HepG2 (cell line): Measurements from ENCODE around the gene APOM. TPM values are rescaled to one million over a fixed set of nuclear protein-coding genes. Genes with fewer than 3 reads are reported as not detected.

ENCODE experiments used
- EHMT2 ChIP-seq: fragments of 200-600 bp; sonication (generic); IDR thresholded peaks from 2 replicates; pipeline ENCODE4 v1.7.0; 2017; ENCODE audit warnings: antibody characterized with exemption, low read depth, low read length, borderline replicate concordance
- PAWR ChIP-seq: sonication (generic); formaldehyde crosslinking; IDR thresholded peaks from 2 replicates; pipeline ENCODE4 v1.4.0; 2020; ENCODE audit warnings: missing genetic modification reagents, mild to moderate bottlenecking, borderline replicate concordance
- RFXAP ChIP-seq: sonication (generic); formaldehyde crosslinking; IDR thresholded peaks from 2 replicates; pipeline ENCODE4 v1.4.0; 2020; ENCODE audit warnings: missing genetic modification reagents, borderline replicate concordance
- SMAD9 ChIP-seq: sonication (generic); formaldehyde crosslinking; IDR thresholded peaks from 2 replicates; pipeline ENCODE4 v1.5.1; 2020; ENCODE audit warnings: mild to moderate bottlenecking, missing genetic modification reagents
- SMARCC2 ChIP-seq: fragments of 450-650 bp; IDR thresholded peaks from 2 replicates; pipeline ENCODE4 v1.6.1; 2017; ENCODE audit warnings: antibody characterized with exemption, mild to moderate bottlenecking
- TEAD3 ChIP-seq: optimal IDR thresholded peaks from 2 replicates; pipeline ENCODE3; 2016; ENCODE audit warnings: borderline replicate concordance
- ZFP36L1 ChIP-seq: sonication (generic); formaldehyde crosslinking; IDR thresholded peaks from 2 replicates; pipeline ENCODE4 v1.8.0; 2022; ENCODE audit warnings: mild to moderate bottlenecking, missing genetic modification reagents, moderate library complexity
- ZNF335 ChIP-seq: sonication (generic); formaldehyde crosslinking; IDR thresholded peaks from 2 replicates; pipeline ENCODE4 v1.4.0; 2020; ENCODE audit warnings: missing genetic modification reagents
- ZNF484 ChIP-seq: sonication (generic); formaldehyde crosslinking; IDR thresholded peaks from 2 replicates; pipeline ENCODE4 v1.5.1; 2020; ENCODE audit warnings: mild to moderate bottlenecking, low read depth, missing genetic modification reagents, borderline replicate concordance
- ZNF562 ChIP-seq: sonication (generic); formaldehyde crosslinking; IDR thresholded peaks from 2 replicates; pipeline ENCODE4 v1.8.0; 2022; ENCODE audit warnings: missing genetic modification reagents, borderline replicate concordance
- polyA plus RNA-seq, 8 experiments: library from polyadenylated mRNA; depleted of rRNA in 3 of 8; stranded (reverse) in 7 of 8; unstranded in 1 of 8; fragments of >200 nt; fragmentation: Illumina TruSeq in 4 of 8; extraction: Trizol in 4 of 8; gene quantifications; 2 replicates each; pipeline versions ENCODE4 v1.2.1 to v1.2.3, GENCODE V29; 2011 to 2016; ENCODE audit warnings: low read depth in 4 of 8, missing spikeins in 1 of 8, mixed read lengths in 1 of 8; ENCODE audit not compliant: insufficient read depth in 1 of 8
- total RNA-seq, 5 experiments: library from RNA; depleted of rRNA; stranded (reverse); fragments of >200 nt; fragmentation: Illumina TruSeq; extraction: Trizol; gene quantifications; 2 replicates each; pipeline ENCODE4 v1.2.3, GENCODE V29; 2016; ENCODE audit warnings: low read depth in 1 of 5
- TF ChIP-seq, protein P1 (sequence below): sonication (generic); formaldehyde crosslinking; IDR thresholded peaks from 2 replicates; pipeline ENCODE4 v1.4.0; 2020; ENCODE audit warnings: missing genetic modification reagents, borderline replicate concordance
- TF ChIP-seq, protein P2 (sequence below): sonication (generic); formaldehyde crosslinking; IDR thresholded peaks from 2 replicates; pipeline ENCODE4 v1.4.0; 2020; ENCODE audit warnings: mild to moderate bottlenecking, missing genetic modification reagents
- TF ChIP-seq, protein P3 (sequence below): IDR thresholded peaks from 2 replicates; pipeline ENCODE4 v1.6.1; 2016; ENCODE audit warnings: mild to moderate bottlenecking
- TF ChIP-seq, protein P4 (sequence below): sonication (generic); formaldehyde crosslinking; IDR thresholded peaks from 2 replicates; pipeline ENCODE4 v1.4.0; 2020; ENCODE audit warnings: low read depth, mild to moderate bottlenecking, missing genetic modification reagents

APOM gene
- total and polyA plus RNA-seq, 2 of the 13 experiments (the other 11 are each of a cell fraction or from before 2014, with no cell fraction given): 98.2 to 1,140 TPM

DNA sequence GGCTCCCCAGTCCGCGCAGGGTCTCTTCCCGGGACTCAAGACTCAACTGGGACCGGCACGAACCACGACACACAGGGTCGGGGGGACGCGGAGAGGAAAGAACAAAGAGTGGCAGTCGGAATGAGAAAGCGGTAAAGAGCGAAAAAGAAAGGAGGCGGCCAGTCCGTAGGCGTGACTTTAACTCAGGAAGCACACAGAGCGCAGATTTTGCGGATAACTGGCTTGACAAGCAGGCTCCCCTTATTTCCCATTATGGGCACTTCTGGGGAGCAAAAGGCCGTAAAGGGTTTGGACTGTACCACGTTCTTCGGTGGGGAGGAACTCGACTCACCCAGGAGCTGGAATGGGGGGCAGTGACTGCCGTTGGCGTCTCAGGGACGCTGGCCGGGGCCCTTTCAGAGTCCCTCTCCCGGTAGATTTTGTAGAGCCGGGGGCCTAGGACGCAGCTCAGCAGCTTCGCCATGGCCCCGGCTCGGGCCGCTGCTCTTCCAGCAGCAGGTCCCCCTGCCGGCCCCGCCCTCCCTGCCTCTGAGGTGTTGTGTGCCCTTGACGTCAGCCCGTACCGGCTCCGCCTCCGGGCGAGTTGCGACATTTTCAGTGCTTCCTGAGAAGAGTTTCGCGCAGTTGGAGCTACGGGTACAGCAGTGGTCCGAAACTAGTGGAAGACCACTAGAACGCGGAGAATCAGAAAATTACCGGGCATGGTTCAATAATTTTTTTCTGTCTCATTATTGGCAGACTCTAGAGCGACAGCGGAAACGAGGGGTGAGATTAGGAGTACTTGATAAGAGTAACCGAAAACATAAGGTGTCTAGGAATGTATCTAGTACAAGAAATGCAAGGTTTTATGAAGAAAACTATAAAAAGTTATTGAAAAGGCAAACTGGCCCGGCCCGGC, 47.4 kb downstream of the APOM start, which contains the start of gene ABHD16A (continued):
- TF ChIP-seq EHMT2: no peak
- TF ChIP-seq ZNF335: peak; percentile 96
- TF ChIP-seq, protein P1, sequence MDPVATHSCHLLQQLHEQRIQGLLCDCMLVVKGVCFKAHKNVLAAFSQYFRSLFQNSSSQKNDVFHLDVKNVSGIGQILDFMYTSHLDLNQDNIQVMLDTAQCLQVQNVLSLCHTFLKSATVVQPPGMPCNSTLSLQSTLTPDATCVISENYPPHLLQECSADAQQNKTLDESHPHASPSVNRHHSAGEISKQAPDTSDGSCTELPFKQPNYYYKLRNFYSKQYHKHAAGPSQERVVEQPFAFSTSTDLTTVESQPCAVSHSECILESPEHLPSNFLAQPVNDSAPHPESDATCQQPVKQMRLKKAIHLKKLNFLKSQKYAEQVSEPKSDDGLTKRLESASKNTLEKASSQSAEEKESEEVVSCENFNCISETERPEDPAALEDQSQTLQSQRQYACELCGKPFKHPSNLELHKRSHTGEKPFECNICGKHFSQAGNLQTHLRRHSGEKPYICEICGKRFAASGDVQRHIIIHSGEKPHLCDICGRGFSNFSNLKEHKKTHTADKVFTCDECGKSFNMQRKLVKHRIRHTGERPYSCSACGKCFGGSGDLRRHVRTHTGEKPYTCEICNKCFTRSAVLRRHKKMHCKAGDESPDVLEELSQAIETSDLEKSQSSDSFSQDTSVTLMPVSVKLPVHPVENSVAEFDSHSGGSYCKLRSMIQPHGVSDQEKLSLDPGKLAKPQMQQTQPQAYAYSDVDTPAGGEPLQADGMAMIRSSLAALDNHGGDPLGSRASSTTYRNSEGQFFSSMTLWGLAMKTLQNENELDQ (CRISPR knock-in tag): peak; percentile 14; the same call in 1 of the 2 replicates
- peak; percentile 45 for TF ChIP-seq TEAD3 (CRISPR knock-in tag)
- 0 out of 2 replicates have a peak, but pooled peaks have one; percentile 72 for TF ChIP-seq RFXAP (CRISPR knock-in tag)
- peak; percentile 68; the same call in 1 of the 2 replicates for TF ChIP-seq ZFP36L1 (CRISPR knock-in tag)
- no peak for TF ChIP-seq SMAD9 (CRISPR knock-in tag)
- TF ChIP-seq, protein P2, sequence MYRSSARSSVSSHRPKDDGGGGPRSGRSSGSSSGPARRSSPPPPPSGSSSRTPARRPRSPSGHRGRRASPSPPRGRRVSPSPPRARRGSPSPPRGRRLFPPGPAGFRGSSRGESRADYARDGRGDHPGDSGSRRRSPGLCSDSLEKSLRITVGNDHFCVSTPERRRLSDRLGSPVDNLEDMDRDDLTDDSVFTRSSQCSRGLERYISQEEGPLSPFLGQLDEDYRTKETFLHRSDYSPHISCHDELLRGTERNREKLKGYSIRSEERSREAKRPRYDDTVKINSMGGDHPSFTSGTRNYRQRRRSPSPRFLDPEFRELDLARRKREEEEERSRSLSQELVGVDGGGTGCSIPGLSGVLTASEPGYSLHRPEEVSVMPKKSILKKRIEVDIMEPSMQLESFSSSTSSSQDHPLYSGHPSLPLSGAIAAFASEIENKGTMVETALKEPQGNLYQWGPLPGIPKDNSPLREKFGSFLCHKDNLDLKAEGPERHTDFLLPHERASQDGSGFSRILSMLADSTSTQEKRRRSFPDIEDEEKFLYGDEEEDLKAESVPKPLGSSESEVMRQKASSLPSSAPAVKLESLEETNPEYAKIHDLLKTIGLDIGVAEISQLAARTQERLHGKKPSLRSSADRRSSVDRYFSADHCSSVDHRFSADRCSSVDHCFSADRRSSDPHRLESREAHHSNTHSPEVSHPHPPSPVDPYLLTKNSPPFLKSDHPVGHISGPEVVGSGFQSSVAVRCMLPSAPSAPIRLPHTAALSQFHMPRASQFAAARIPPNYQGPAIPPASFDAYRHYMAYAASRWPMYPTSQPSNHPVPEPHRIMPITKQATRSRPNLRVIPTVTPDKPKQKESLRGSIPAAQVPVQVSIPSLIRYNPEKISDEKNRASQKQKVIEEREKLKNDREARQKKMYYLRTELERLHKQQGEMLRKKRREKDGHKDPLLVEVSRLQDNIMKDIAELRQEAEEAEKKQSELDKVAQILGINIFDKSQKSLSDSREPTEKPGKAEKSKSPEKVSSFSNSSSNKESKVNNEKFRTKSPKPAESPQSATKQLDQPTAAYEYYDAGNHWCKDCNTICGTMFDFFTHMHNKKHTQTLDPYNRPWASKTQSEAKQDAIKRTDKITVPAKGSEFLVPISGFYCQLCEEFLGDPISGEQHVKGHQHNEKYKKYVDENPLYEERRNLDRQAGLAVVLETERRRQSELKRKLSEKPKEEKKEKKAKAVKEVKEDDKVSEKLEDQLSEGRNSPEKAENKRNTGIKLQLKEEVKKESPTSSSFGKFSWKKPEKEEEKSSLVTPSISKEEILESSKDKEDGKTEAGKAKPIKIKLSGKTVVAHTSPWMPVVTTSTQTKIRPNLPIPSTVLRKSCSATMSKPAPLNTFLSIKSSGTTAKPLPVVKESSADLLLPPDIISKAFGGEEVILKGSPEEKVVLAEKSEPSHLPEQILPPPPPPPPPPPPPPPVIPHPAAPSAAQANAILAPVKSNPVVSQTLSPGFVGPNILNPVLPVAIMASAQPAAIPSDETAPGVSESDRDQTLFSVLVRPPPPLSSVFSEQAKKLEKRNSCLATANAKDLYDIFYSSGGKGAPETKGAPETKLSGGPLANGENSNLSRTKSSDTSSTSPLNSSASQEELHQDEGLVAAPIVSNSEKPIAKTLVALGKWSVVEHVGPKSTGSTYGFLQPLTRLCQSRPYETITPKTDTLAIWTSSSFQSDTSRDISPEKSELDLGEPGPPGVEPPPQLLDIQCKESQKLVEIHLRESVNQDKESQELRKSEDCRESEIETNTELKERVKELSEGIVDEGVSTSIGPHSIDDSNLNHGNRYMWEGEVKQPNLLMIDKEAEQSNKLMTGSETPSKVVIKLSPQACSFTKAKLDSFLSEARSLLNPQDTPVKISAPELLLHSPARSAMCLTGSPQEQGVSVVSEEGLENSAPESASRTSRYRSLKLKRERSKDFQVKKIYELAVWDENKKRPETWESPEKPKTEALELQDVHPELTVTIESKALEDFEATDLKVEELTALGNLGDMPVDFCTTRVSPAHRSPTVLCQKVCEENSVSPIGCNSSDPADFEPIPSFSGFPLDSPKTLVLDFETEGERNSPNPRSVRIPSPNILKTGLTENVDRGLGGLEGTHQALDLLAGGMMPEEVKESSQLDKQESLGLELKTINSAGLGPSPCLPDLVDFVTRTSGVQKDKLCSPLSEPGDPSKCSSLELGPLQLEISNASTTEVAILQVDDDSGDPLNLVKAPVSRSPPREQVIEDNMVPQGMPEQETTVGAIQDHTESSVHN: no peak
- no peak for TF ChIP-seq SMARCC2
- TF ChIP-seq, protein P3, sequence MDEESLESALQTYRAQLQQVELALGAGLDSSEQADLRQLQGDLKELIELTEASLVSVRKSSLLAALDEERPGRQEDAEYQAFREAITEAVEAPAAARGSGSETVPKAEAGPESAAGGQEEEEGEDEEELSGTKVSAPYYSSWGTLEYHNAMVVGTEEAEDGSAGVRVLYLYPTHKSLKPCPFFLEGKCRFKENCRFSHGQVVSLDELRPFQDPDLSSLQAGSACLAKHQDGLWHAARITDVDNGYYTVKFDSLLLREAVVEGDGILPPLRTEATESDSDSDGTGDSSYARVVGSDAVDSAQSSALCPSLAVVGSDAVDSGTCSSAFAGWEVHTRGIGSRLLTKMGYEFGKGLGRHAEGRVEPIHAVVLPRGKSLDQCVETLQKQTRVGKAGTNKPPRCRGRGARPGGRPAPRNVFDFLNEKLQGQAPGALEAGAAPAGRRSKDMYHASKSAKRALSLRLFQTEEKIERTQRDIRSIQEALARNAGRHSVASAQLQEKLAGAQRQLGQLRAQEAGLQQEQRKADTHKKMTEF: peak; percentile 96
- TF ChIP-seq, protein P4, sequence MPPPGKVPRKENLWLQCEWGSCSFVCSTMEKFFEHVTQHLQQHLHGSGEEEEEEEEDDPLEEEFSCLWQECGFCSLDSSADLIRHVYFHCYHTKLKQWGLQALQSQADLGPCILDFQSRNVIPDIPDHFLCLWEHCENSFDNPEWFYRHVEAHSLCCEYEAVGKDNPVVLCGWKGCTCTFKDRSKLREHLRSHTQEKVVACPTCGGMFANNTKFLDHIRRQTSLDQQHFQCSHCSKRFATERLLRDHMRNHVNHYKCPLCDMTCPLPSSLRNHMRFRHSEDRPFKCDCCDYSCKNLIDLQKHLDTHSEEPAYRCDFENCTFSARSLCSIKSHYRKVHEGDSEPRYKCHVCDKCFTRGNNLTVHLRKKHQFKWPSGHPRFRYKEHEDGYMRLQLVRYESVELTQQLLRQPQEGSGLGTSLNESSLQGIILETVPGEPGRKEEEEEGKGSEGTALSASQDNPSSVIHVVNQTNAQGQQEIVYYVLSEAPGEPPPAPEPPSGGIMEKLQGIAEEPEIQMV (CRISPR knock-in tag): no peak
- no peak; the same call in 1 of the 2 replicates for TF ChIP-seq ZNF484
- TF ChIP-seq PAWR (CRISPR knock-in tag): no peak
- TF ChIP-seq ZNF562: no peak
